GM12872 (cell line): ENCODE results near the gene RHEX.

ENCODE experiments used
- CTCF ChIP-seq: IDR thresholded peaks from 3 replicates; pipeline ENCODE4 v1.5.1; 2011; ENCODE audit warnings: low read depth, mild to moderate bottlenecking, low read length, moderate library complexity; ENCODE audit not compliant: insufficient read depth

Gene RHEX

GRCh38 chr1:206102292-206102936, 49.4 kb downstream of the RHEX start:
- TF ChIP-seq CTCF = no peak

GRCh38 chr1:206103979-206104378, 51.0 kb downstream of the RHEX start:
- TF ChIP-seq CTCF = no peak

GRCh38 chr1:206105464-206105995, 52.6 kb downstream of the RHEX start:
- no peak for TF ChIP-seq CTCF

GRCh38 chr1:206106328-206107167, 53.6 kb downstream of the RHEX start:
- TF ChIP-seq CTCF = peak; percentile 88

- TF ChIP-seq CTCF = no peak
These were observed 54.2 kb downstream of the RHEX start for GRCh38 chr1:206107168-206107544.

GRCh38 chr1:206108635-206109034, 55.7 kb downstream of the RHEX start:
- TF ChIP-seq CTCF = no peak

GRCh38 chr1:206109718-206110117, 56.7 kb downstream of the RHEX start:
- TF ChIP-seq CTCF = no peak
